Trophoblast cell (in vitro differentiated cells and primary cell): Measurements from ENCODE around the gene ADH4.
A peak's percentile ranks its signal among the peaks of the same experiment; 100 is the strongest.

Experiments
- DNase-seq, 2 donors: peaks; one replicate each; pipeline ENCODE4 v3.0.0-alpha.2; 2016
- H2AFZ ChIP-seq: 2 replicates; pipeline ENCODE4 v1.6.1; 2013; ENCODE audit warnings: low read length, moderate library complexity, mild to moderate bottlenecking; ENCODE audit not compliant: insufficient read depth, poor library complexity
- H2AK5ac ChIP-seq: 2 replicates; pipeline ENCODE4 v1.6.1; 2013; ENCODE audit warnings: mild to moderate bottlenecking, low read length
- H2BK120ac ChIP-seq: 2 replicates; pipeline ENCODE4 v1.6.1; 2013; ENCODE audit warnings: low read length, mild to moderate bottlenecking, moderate library complexity; ENCODE audit not compliant: insufficient read depth, poor library complexity
- H2BK12ac ChIP-seq: 2 replicates; pipeline ENCODE4 v1.6.1; 2013; ENCODE audit warnings: mild to moderate bottlenecking, low read length, moderate library complexity
- H2BK5ac ChIP-seq: 2 replicates; pipeline ENCODE4 v1.6.1; 2013; ENCODE audit warnings: low read length, low read depth, moderate library complexity, mild to moderate bottlenecking; ENCODE audit not compliant: poor library complexity
- H3K14ac ChIP-seq: 2 replicates; pipeline ENCODE4 v1.6.1; 2013; ENCODE audit warnings: mild to moderate bottlenecking, low read length
- H3K18ac ChIP-seq: 2 replicates; pipeline ENCODE4 v1.6.1; 2013; ENCODE audit warnings: mild to moderate bottlenecking, low read length
- H3K23ac ChIP-seq: 2 replicates; pipeline ENCODE4 v1.6.1; 2013; ENCODE audit warnings: low read length
- H3K27ac ChIP-seq: 2 replicates; pipeline ENCODE4 v1.5.1; 2013; ENCODE audit warnings: low read depth, mild to moderate bottlenecking, inconsistent platforms, low read length, moderate library complexity
- H3K27me3 ChIP-seq: 2 replicates; pipeline ENCODE4 v1.6.1; 2013; ENCODE audit warnings: inconsistent platforms, mild to moderate bottlenecking, low read length, moderate library complexity; ENCODE audit not compliant: insufficient read depth
- H3K36me3 ChIP-seq, 2 experiments: 1 replicate in 1 of 2; 2 replicates in 1 of 2; pipeline ENCODE4 v1.6.1; 2013; ENCODE audit warnings: low read length in 2 of 2, mild to moderate bottlenecking in 2 of 2, moderate library complexity in 1 of 2; ENCODE audit not compliant: insufficient read depth in 2 of 2, control insufficient read depth in 1 of 2
- H3K4ac ChIP-seq: 2 replicates; pipeline ENCODE4 v1.6.1; 2013; ENCODE audit warnings: low read depth, mild to moderate bottlenecking, low read length, moderate library complexity
- H3K4me1 ChIP-seq, 2 experiments: 1 replicate in 1 of 2; 2 replicates in 1 of 2; pipeline ENCODE4 v1.6.1; 2013; ENCODE audit warnings: low read length in 2 of 2, mild to moderate bottlenecking in 2 of 2, moderate library complexity in 1 of 2; ENCODE audit not compliant: insufficient read depth in 2 of 2, control insufficient read depth in 1 of 2
- H3K4me2 ChIP-seq: 2 replicates; pipeline ENCODE4 v1.6.1; 2013; ENCODE audit warnings: inconsistent platforms, mild to moderate bottlenecking, low read length, moderate library complexity
- H3K4me3 ChIP-seq: 2 replicates; pipeline ENCODE4 v1.5.1; 2013; ENCODE audit warnings: mild to moderate bottlenecking, low read depth, low read length, inconsistent platforms
- H3K79me1 ChIP-seq: one replicate; pipeline ENCODE4 v1.6.1; 2013; ENCODE audit warnings: low read length
- H3K79me2 ChIP-seq: 2 replicates; pipeline ENCODE4 v1.6.1; 2013; ENCODE audit warnings: low read length, mild to moderate bottlenecking; ENCODE audit not compliant: control insufficient read depth, insufficient read depth, poor library complexity
- H3K9ac ChIP-seq: 2 replicates; pipeline ENCODE4 v1.6.1; 2013; ENCODE audit warnings: mild to moderate bottlenecking, low read length
- H3K9me3 ChIP-seq: 2 replicates; pipeline ENCODE4 v1.6.1; 2013; ENCODE audit warnings: low read depth, mild to moderate bottlenecking, control low read depth, inconsistent platforms, low read length; ENCODE audit not compliant: insufficient read depth
- H4K12ac ChIP-seq: 2 replicates; pipeline ENCODE4 v1.6.1; 2013; ENCODE audit warnings: low read depth, mild to moderate bottlenecking, low read length, moderate library complexity
- H4K8ac ChIP-seq: 2 replicates; pipeline ENCODE4 v1.6.1; 2013; ENCODE audit warnings: low read depth, mild to moderate bottlenecking, low read length, moderate library complexity
- H4K91ac ChIP-seq: one replicate; pipeline ENCODE4 v1.6.1; 2013; ENCODE audit warnings: low read depth, mild to moderate bottlenecking, low read length, moderate library complexity
- WGBS: extraction: QIAGEN DNeasy Blood & Tissue Kit; methylation state at CpG from one replicate; pipeline ENCODE4 v1.1.7; 2013; ENCODE audit warnings: missing lambda C conversion rate; ENCODE audit not compliant: insufficient read length, insufficient coverage; ENCODE audit errors: extremely low coverage; 5-methylcytosine and 5-hydroxymethylcytosine counted together

ADH4 gene

DNA sequence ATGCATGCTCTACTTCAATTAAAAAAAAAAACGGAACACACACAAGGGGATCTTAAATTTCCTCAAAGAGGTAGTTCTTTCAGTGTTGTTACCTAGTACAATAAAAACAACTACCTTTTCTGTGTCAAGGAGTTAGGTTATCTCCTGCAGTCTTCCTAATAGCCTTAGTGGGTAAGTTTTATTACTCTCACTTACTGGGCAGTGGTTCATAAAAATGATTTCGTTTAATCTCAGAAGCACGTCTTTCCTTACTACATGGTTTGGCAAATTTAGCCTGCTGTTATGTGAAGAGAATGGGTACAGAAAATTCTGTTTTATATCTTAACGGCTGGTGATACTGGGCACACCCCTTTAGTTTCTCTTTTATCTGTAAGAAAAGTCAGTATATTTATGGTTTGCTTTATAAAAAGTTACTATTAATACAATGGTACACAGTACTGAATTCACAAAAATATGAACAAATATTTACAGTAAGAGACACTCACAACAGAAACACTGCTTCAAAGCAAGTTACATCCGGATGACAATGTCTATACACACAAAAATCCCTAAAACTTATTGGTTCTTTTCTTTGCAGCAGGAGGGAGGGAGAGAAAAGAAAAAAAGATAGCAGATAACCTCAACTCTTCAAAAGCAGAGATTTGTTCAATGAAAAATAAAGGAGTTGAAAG lies 64.3 kb downstream of the ADH4 start:
- Histone ChIP-seq H3K4me2 (no peak overlapping the region), H3K18ac (no peak overlapping the region), H3K27ac (no peak overlapping the region), H2BK12ac (no peak overlapping the region), H4K12ac (no peak overlapping the region), H3K4ac (no peak overlapping the region), H2BK120ac (no peak overlapping the region), H2AK5ac (no peak overlapping the region), H4K91ac (no peak overlapping the region), H2BK5ac (no peak overlapping the region), H4K8ac (no peak overlapping the region), H3K14ac (no peak overlapping the region), H3K9me3 (no peaks in the 10 kb centered on the region), H3K4me3 (no peak overlapping the region), H3K27me3 (no peaks in the 10 kb centered on the region), H3K9ac (no peak overlapping the region), H2AFZ (no peak overlapping the region), H3K23ac (no peak overlapping the region), H3K36me3 (peaks cover 19 to 51% of the 10 kb centered on the region in 2 experiments), H3K79me2 (no peaks in the 10 kb centered on the region), H3K79me1 (no peaks in the 10 kb centered on the region), H3K4me1 (peaks cover 0 to 3% of the 10 kb centered on the region in 2 experiments)
- WGBS = no CpG with 5 or more reads among the region's 5 CpGs
- no peak for DNase-seq

DNA sequence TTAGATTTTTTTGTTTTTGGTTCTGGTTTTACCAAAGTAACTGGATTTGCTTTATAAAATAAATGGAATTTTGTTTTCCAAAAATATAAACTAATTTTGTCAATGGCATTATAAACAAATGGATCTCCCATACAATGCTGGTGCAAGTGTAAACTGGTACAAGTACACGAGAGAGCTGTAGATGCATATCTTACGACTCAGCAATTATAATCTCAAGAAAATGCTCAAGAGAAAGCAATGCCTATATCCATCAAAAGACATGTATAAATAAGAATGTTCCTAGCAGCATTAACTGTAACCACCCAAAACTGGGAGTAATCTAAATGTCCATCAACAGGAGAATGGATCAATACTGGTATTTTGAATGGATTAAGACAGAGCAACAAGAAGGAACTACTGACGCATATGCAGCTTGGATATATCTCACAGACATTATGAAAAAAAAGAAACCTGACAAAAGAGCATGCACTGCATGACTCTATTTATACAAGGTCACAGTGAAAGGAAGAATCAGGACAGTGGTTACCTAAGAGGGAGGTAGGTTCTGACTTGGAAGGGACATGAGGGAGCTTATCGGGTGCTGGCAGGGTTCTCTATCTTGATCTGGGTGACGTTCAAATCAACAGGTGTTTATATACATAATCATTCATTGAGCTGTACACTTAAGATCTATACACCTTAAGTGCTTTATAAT lies 65.0 kb downstream of the ADH4 start:
- Histone ChIP-seq H3K14ac (no peak overlapping the region), H3K18ac (no peak overlapping the region), H4K8ac (no peak overlapping the region), H2AFZ (no peak overlapping the region), H3K4ac (no peak overlapping the region), H4K91ac (no peak overlapping the region), H4K12ac (no peak overlapping the region), H3K23ac (no peak overlapping the region), H2BK120ac (no peak overlapping the region), H3K79me2 (no peaks in the 10 kb centered on the region), H2AK5ac (no peak overlapping the region), H3K9ac (no peak overlapping the region), H2BK5ac (no peak overlapping the region), H3K79me1 (no peaks in the 10 kb centered on the region), H3K4me2 (no peak overlapping the region), H3K27me3 (no peaks in the 10 kb centered on the region), H2BK12ac (no peak overlapping the region), H3K9me3 (no peaks in the 10 kb centered on the region), H3K27ac (no peak overlapping the region), H3K4me1 (peaks cover 0 to 1% of the 10 kb centered on the region in 2 experiments), H3K4me3 (no peak overlapping the region), H3K36me3 (peaks cover 20 to 53% of the 10 kb centered on the region in 2 experiments)
- WGBS = no CpG with 5 or more reads among the region's 5 CpGs
- no peak for DNase-seq

- no peak overlapping the region for H4K12ac ChIP-seq
- no peak overlapping the region for H4K8ac ChIP-seq
- DNase-seq = no peak
- peaks cover 18 to 51% of the 10 kb centered on the region in 2 experiments for H3K36me3 ChIP-seq
- H2BK120ac ChIP-seq = no peak overlapping the region
- no peak overlapping the region for H3K4ac ChIP-seq
- H3K4me2 ChIP-seq = no peak overlapping the region
- H3K14ac ChIP-seq = no peak overlapping the region
- H2BK12ac ChIP-seq = no peak overlapping the region
- no CpG with 5 or more reads among the region's 5 CpGs for WGBS
- no peak overlapping the region for H2AFZ ChIP-seq
- H4K91ac ChIP-seq = no peak overlapping the region
- H3K9ac ChIP-seq = no peak overlapping the region
- H3K27ac ChIP-seq = no peak overlapping the region
- H3K79me2 ChIP-seq = no peaks in the 10 kb centered on the region
- no peak overlapping the region for H2BK5ac ChIP-seq
- H3K23ac ChIP-seq = no peak overlapping the region
- H3K27me3 ChIP-seq = no peaks in the 10 kb centered on the region
- no peaks in the 10 kb centered on the region for H3K4me1 ChIP-seq
- no peak overlapping the region for H2AK5ac ChIP-seq
- no peak overlapping the region for H3K4me3 ChIP-seq
- H3K18ac ChIP-seq = no peak overlapping the region
- H3K79me1 ChIP-seq = no peaks in the 10 kb centered on the region
- H3K9me3 ChIP-seq = no peaks in the 10 kb centered on the region
These were observed 65.8 kb downstream of the ADH4 start for GRCh38 chr4:99078336-99078735.

DNA sequence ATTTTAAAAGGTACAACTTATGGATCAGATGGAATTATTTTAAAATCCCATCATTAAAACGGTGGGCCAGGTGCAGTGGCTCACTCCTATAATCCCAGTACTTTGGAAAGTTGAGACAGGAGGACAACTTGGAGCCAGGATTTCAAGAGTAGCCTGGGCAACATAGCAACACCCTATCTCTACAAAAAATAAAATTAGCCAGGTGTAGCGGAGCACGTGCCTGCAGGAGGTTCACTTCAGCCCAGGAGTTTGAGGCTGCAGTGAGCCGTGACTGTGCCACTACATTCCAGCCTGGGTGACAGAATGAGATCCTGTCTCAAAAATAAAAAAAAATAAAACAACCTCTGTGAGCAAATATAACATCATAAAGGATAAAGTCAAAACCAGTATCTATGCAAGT lies 66.9 kb downstream of the ADH4 start:
- H2AK5ac ChIP-seq = no peak overlapping the region
- H3K79me2 ChIP-seq = no peaks in the 10 kb centered on the region
- H3K27ac ChIP-seq = no peak overlapping the region
- H3K79me1 ChIP-seq = no peaks in the 10 kb centered on the region
- no peak overlapping the region for H4K12ac ChIP-seq
- no peak overlapping the region for H3K4me3 ChIP-seq
- no peak overlapping the region for H2BK120ac ChIP-seq
- H3K36me3 ChIP-seq = peaks cover 19 to 43% of the 10 kb centered on the region in 2 experiments
- no peak overlapping the region for H3K4me2 ChIP-seq
- H3K14ac ChIP-seq = no peak overlapping the region
- no peak overlapping the region for H2AFZ ChIP-seq
- H2BK5ac ChIP-seq = no peak overlapping the region
- H4K91ac ChIP-seq = no peak overlapping the region
- no peak overlapping the region for H4K8ac ChIP-seq
- H3K27me3 ChIP-seq = no peaks in the 10 kb centered on the region
- H3K18ac ChIP-seq = no peak overlapping the region
- H3K4me1 ChIP-seq = no peaks in the 10 kb centered on the region
- no peak overlapping the region for H3K4ac ChIP-seq
- H2BK12ac ChIP-seq = no peak overlapping the region
- no peak overlapping the region for H3K23ac ChIP-seq
- peak in 1 of 2 donors; percentile 2 for DNase-seq
- WGBS = no CpG with 5 or more reads among the region's 4 CpGs
- H3K9me3 ChIP-seq = no peaks in the 10 kb centered on the region
- H3K9ac ChIP-seq = no peak overlapping the region
